SH-SY5Y (cell line): ENCODE measurements around the gene MORN3.

ENCODE experiments used
- GATA2 ChIP-seq: IDR thresholded peaks from 2 replicates; pipeline ENCODE4 v1.6.1; 2011; ENCODE audit warnings: mild to moderate bottlenecking, low read depth, low read length
- GATA3 ChIP-seq: IDR thresholded peaks from 2 replicates; pipeline ENCODE4 v1.6.1; 2011; ENCODE audit warnings: low read depth, mild to moderate bottlenecking, low read length, moderate library complexity

Gene MORN3, protein sequence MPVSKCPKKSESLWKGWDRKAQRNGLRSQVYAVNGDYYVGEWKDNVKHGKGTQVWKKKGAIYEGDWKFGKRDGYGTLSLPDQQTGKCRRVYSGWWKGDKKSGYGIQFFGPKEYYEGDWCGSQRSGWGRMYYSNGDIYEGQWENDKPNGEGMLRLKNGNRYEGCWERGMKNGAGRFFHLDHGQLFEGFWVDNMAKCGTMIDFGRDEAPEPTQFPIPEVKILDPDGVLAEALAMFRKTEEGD

DNA sequence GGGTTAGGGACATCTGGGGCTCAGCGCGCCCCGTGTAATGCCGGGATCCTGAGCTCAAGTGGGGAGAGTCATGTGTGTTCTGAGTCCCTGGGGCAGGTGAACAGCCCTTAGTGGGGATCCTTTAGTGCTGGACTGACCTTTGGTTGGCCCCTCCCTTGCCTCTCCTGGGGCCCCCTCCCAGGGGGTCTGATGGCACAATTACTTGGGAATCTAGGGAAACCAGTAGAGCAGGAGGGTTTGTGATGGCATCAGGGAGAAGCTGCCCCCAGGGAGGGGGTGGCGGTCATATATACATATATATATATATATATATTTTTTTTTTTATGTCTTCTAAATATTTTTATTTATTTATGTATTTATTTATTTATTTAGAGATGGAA is at the start of gene MORN3:
Gene MORN3 (minus strand): TSS at position 134 of the 380 bp plus-strand sequence. CDS start 171 bp downstream, outside the sequence.
- TF ChIP-seq GATA3, result no peak
- no peak for TF ChIP-seq GATA2

DNA sequence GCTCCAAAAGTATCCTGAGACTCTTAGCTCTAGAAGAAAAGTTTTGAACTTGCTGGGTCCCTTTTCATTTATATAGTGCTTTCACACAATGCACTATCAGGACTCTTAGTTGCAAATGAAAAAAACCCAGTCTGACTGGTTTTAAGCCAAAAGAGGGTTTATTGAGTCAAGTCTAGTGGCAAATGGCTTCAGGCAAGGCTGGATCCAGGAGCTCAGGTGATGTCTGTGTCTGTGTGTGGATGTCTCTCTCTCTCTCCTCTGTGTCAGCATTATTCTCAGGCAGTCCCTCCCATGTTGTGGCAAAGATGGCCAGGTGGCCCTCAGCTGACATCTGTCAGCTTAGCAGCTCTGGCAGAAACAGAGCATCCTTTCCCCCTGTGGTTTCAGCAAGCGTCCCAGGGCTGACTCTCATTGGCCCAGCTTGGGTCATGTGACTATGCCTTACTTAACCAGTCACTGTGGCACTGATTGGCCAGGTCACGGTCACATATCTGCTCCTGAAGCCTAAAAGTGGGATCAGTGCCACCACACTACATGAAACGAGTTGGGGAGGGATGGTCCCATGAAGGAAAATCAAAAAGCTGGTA is 49.3 kb upstream of the MORN3 start:
- TF ChIP-seq GATA2, result no peak
- TF ChIP-seq GATA3, result no peak

DNA sequence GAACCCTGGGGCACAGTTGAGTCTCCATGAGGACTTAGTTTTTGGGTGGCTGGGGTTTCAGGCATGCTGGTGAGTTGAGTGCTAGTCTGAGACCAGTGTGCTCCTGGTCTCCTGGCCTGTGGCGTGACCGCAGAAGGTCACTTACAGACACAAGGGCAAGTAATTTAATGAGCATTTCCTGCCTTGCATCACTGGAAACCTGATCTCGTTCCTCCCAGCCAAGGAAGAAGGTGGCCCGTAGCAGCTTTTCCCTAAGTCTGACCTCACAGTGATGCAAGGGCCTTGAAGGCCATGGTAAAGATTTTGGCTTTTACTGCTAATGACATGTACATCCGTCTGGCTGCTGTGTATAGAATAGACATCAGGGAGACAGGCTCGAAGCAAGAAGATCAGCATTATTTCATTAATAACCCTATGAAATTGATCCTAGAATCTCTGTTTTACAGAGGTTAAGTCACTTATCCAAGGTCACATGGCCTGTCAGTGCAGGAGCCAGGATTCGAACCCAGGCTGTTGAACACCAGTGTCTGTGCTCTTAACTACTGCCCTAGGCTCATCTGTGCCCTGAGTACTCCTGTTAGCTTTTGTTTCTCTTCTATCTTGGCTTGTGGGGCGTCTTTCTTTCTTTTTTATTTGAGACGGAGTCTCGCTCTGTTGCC is 47.7 kb upstream of the MORN3 start:
- no peak for TF ChIP-seq GATA2
- TF ChIP-seq GATA3, result no peak

DNA sequence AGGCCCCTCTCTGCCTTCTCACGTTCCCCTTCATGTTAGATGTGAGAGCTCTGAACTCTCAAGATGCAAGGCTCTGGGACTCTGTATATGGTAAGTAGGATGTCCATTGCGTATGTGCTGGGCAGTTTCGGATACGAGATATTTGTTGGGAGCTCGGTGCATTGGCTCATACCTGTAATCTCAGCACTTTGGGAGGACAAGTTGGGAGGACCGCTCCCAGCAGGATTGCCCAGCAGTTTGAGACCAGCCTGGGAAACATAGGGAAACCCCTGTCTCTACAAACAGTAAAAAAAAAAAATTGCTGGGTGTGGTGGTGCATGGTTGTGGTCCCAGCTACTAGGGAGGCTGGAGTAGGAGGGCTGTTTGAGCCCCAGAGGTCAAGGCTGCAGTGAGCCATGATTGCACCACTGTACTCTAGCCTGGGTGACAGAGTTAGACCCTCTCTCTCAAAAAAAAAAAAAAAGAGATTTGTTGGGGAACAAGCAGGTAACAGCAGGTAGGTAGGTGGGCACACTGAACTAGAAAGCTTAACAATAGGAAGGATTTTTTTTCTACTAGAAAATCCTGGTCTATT is 46.5 kb upstream of the MORN3 start:
- no peak for TF ChIP-seq GATA3

DNA sequence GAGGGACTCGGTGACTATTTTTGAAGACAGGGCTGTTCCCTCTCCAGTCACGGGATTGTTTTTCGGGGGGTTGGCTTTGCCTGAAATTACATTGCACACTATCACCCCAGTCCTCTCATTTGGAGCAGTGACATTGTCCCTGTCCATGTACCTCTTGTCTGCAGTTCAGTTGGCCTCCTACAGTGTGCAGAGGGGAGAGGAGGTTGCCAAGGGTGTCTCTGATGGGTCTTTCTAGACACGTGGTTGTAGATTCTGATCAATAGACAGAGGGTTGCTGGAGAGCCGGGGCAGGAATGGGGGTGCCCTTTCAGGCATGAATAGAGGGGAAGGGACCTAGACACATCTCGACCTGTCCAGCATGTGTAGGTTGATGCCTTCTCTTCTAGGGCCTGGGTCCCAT is 44.3 kb upstream of the MORN3 start:
- TF ChIP-seq GATA2 (no peak), GATA3 (no peak)

DNA sequence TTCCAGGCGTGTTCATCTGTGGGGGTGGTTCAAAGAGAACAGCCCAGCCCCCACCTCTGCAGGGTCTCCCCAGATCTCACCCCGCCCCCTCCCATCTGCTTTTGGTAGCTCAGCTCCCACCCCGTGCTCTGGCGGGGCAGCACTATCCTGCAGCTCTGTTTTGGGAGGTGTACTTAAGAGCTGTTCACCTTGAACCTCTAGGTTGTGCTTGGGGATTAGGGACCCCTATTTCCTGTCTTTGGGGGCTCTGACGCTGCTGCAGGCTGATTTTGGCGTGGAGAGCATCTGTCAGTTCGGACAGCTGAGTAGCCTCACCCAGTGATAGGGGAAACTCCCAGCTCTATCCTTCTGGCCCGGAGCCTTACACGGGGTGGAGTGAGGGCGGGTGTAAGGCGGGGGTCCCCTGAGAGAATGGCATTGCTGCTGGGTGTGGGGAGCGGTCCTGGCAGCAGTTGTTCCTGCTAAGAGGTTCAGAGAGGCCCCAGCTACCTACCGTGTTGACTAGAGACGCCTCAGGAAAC is 43.9 kb upstream of the MORN3 start:
- TF ChIP-seq GATA3, result no peak
- no peak for TF ChIP-seq GATA2

DNA sequence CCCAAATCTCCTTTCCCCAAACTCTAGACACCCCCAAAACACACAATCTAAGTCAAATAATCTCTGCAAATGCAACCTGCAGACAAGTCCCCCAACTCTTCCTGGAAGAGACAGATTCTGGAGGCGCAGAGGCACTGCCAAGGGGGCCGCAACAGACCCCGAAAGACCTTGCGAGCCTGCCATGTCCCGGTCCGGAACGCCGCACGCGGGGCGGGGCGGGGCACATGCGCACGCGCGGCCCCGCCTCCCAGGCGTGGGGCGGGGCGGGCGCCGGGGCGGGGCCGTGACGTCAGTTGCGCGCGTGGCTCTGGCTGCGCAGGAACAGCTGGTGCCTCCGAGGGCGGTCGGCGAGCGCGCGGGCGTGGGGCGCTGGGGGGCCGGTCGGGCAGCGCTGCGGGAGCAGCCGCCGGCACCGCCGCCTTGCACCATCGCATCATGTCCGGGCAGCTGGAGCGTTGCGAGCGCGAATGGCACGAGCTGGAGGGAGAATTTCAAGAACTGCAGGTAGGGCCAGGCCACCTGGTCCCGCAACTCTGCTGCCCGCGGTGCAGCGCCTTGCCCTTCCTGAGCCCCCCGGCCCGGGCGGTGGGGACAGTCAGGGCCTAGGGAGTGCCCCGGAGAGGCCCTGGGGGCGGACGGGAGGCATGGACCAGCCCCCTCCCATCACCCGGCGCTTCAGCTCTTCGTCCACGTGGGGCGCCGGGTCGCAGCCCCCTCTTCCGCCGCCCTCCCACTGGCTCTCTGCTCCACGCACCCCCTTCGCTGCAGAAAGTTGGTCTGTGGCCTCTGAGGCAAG is 43.2 kb upstream of the MORN3 start, which contains the start of gene TMEM120B:
Gene TMEM120B (plus strand): TSS at position 292 of the 796 bp plus-strand sequence. CDS start 144 bp downstream, at position 436.
- no peak for TF ChIP-seq GATA2
- no peak for TF ChIP-seq GATA3

DNA sequence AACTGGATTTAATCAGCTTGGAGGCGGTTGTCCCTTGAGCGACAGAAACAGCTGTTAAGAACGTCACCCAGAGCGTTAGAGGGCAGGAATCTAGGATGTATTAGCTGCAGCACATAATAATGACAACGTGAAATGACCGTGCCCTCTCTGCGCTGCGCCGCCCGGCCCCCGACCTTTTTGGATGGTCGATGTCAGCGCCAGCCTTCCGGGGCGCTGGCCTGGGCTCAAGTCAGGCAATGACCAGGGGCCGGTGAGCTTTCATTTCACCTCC is 42.7 kb upstream of the MORN3 start:
- no peak for TF ChIP-seq GATA2
- no peak for TF ChIP-seq GATA3

DNA sequence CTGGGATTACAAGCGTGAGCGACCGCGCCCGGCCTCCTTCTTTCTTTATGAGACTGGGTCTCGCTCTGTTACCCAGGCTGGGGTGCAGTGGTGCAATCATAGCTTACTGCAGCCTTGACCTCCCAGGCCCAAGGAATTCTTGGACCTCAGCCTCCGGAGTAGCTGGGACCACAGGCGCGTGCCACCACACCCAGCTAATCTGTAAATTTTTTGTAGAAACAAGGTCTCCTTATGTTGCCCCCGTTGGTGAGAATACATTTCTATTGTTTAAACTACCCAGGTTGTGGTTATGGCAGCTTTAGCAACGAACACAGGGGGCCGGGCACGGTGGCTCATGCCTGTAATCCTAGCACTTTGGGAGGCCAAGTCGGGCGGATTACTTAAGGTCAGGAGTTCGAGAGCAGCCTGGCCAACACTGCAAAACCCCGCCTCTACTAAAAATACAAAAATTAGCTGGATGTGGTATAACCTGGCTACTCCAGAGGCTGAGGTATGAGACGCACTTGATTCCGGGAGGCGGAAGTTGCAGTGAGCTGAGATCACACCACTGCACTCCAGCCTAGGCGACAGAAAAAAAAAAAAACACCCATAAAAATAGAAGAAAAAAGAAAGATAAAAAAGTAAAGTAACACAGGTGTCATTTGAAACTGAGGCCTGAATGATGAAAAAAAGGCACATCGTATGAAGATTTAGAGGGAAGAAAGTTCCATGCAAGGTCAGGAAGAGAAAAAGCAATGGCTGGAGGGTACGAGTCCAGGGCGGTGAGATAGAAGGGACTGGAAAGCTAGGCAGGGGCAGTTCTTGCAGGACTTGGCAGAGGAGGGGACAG is 42.1 kb upstream of the MORN3 start:
- no peak for TF ChIP-seq GATA2
- no peak for TF ChIP-seq GATA3

DNA sequence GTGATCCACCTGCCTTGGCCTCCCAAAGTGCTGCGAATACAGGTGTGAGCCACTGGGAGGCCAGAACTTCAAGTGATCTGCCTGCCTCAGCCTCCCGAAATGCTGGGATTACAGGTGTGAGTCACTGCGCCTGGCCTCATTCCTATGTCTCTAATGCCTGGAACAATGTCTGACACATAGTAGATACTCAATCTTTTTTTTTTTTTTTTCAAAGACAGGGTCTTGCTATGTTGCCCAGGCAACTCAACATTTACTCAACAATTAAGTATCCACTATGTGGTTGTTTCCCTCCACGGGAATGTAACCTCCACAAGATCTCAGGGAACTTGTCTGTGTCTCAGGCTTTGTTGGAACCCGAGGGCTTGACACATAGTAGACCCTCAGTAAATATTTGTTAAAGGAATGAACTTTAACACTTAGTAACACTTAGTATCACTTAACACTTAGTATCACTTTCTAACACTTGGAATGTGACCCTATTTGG is 40.1 kb upstream of the MORN3 start:
- TF ChIP-seq GATA3, result no peak
- no peak for TF ChIP-seq GATA2

DNA sequence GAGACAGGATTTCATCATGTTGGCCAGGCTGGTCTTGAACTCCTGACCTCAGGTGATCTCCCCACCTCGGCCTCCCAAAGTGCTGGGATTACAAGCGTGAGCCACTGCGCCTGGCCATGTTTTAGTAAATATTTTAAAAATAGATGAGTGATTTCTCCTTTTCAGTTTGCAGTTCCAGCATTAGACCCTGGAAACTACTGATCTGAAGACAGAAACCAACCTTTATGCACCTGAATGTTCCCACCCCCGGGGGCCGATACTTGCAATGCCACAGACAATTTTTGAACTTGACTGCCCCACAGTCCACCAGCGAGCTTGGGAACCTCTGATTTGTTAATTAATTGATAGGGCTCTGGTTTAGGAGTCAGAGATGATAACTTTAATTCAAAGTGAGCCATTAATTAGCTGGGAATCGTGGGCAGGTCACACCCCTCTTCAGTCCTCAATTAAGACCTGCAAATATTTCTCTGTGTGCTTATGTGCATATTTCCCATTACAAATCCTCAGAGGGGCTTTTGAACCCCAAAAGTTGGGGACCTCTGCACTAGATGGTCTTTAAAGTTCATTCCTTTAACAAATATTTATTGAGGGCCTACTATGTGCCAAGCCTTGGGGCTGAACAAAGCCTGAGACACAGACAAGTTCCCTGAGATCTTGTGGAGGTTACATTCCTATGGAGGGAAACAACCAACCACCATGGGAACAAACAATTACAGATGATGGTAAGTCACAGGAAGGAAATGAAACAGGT is 39.0 kb upstream of the MORN3 start:
- no peak for TF ChIP-seq GATA3
- TF ChIP-seq GATA2, result no peak

DNA sequence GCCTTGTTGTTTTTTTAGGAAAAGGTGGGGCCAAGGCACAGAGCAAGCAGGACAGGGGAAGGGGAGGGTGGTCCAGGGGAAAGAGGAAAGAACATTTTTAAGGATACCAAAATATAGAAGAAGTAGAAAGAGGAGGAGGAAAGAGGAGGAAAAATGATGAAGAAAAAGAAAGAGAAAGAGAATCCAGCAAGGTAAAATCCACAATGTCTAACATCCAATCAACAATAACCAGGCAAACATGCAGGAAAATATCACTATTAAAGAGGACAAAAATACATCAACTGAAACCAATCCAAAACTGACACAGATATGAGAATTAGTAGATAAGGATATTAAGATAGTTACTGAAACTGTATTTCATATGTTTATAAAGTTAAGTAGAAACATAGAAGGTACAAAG is 36.1 kb upstream of the MORN3 start:
- no peak for TF ChIP-seq GATA3
- no peak for TF ChIP-seq GATA2
